GM18861 (cell line): ENCODE measurements around the gene PDSS2.
"Not testable (repeated sequence)": the region's sequence is repeated elsewhere in the genome, so short reads cannot be mapped to it uniquely, and the experiment has no call there.

Experiments used
- ATAC-seq: cut with Tn5 transposase; IDR thresholded peaks from one replicate; pipeline ENCODE4 v1.9.1; 2021; ENCODE audit not compliant: unreplicated experiment

PDSS2 gene

DNA sequence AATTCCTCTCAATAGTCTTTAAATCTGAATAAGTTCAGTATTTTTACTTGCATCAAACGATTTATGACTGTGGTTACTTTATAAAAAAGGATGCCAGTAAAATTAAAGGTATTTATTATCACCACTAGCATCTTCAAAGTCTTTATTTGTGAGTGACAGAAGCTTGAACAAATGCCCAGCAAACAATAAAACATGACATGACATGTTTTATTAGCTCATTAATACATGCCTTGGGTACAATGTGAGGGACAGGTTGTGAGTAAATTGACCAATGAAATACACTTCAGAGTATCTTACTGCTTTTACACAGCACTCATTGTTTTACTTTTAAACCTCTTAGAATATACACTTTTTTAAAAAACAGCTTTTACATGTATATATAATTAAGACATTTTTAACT, 230.6 kb downstream of the PDSS2 start:
- no peak for ATAC-seq

DNA sequence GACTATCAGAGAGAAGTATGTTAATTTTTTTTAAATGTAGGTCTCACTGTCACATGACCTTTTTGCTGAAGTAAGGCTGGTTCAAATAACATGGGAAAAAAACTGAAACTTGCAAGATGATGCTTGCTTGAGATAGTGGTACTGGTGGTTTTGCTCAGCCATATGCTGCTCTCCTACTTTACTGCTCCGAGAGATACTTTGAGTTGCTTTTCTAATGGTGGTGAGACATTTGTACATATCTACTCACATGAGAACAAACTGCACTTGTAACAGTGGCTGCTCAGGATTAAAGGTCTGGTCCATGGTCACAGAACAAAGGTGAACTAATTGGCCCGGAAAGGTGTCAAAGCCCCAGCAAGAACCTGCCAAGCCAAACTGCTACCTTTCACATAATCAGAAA, 237.8 kb downstream of the PDSS2 start:
- no peak for ATAC-seq

DNA sequence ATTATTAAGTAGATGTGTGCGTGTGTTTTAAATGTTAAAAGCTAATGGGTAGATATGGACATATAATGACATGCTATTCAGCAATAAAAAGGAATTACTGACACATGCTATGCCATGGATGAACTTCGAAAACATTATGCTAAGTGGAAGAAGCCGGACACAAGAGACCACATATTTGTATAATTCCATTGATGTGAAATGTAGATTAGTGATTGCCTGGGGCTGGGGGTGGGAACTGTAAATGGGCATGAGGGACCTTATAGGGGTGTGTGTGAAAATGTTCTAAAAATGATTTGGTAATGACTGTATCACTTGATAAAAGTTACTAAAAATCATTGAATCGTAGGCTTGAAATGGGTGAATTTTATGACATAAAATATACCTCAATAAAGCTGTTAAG, 239.5 kb downstream of the PDSS2 start:
- no peak for ATAC-seq

DNA sequence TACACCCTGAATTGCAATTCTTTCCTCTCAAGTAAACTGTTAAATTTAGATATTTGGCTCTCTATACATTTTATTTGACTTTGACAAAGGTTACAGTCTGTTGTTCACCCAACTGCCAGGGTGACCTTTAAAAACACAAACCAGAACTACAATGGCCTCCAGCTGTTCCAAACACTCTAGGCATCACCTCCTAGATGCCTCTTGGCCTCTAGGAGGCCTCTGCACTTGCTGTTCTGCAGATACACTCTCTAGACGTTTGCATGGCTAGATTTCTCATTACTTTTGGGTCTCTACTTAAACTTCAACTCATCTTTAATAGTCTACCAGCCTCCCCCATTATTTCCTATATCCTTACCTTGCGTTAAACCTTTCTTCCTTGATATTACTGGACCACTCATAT, 241.2 kb downstream of the PDSS2 start:
- no peak for ATAC-seq

DNA sequence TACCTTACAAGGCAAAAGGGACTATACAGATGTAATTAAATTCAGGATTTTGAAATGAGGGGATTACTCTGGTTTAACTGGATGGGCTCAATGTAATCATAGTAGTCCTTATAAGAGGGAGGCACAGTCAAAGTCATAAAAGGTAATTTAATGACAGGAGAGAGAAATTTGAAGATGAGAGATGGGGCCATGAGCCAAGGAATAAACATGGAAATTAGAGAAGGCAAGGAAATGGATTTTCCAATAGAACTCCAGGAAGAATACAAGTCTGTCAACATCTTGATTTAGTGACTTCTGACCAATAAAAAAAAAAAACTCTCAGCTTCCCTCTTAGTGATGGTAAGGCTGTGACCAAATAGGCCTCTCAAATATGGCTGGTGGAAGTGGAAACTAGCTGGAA, 242.1 kb downstream of the PDSS2 start:
- ATAC-seq, result no peak

DNA sequence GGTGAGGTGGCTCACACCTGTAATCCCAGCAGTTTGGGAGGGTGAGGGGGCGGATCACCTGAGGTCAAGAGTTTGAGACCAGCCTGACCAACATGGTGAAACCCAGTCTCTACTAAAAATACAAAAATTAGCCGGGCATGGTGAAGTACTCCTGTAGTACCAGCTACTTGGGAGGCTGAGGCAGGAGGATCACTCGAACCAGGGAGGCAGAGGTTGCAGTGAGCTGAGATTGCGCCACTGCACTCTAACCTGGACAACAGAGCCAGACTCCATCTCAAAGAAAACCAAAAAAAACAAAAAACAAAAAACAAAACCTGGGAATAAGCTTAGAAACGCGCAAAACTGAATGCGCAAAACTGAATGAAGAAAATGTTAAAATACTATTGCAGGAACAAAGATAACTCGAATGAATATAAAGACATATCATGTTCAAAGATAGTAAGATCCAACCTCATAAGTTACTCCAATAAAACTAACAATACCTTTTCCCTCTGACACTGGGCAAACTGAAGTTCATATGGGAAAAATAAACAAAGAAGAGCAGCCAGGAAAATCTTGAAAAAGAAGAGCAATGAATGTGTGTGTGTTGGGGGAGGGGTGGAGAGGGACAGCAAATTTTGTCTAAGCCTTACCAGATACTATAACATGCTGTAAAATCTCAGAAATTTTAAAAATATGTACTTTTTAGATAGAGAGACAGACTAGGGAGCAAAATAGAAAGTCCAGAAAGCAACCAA, 243.0 kb downstream of the PDSS2 start:
- no peak for ATAC-seq

DNA sequence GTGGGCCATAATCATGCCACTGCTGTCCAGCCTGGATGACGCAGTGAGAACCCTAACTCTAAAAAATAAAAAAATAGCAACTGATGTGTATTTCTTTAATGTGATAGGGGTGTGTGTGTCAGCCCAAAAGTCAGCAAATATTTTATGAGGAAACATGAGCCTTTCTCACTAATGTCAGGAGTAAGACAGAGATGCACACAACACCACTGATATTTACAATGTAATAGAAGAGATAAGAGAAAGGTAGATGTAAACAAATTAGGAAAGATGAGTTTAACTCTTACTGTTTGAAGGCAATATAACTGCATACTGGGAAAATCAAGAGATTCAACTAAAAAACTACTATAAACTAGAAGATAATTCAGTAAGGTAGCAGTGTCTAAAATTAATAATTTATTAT, 244.0 kb downstream of the PDSS2 start:
- no peak for ATAC-seq

DNA sequence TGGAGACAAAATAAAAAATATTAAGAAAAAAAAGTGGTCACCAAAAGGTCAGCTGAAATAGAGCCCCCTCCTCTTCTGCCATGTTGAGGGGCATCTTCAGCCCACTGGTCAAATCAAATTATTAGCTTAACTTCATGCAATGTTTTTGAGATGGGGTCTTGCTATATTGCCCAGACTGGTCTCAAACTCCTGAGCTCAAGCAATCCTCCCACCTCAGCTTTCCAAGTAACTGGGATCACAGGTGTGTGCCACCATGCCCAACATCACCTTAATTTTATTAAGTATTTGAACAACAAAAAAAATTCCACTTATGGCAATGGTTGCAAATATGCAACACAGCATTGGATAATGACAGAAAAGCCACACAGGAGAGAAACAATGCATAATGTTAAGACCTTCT, 244.7 kb downstream of the PDSS2 start:
- no peak for ATAC-seq

DNA sequence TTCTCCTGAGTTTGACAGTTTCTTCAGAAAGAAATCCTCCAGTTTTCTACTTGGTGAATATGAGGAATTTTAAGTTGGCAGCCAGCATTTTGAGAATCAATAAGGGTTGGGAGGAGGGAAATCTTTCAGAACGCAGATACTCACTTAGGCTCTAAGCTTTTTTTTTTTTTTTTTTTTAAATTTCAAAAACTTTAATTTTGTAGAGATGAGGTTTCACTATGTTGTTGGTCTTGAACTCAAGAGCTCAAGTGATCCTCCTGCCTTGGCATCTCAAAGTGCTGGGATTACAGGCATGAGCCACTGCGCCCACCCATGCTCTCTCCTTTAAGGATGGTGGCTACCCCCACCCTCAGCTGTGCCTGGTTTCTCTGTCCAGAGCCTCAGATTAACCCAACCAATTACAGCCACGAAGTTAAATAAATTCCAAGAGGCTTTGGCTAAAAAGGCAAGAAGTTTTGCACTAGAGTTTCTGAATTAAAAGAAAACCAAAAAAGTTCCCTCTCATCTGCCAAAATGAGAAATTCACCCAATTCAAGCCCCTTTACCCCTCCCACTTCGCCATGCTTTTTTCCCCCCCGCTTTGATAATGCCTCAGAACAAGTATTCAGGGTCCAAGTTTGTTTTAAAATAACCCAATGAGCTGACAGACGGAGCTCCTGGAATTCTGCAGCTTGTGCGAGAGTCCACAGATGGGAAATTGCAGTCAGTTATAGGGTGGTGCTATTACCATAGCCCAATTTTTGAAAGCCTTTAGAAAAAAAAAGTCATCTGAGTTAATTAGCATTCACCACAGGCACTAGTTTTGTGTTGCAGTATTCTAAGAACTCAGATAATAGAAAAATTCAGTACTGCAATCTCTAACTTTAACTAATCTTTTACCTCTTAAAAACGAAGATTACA, 249.7 kb downstream of the PDSS2 start:
- ATAC-seq, result no peak

DNA sequence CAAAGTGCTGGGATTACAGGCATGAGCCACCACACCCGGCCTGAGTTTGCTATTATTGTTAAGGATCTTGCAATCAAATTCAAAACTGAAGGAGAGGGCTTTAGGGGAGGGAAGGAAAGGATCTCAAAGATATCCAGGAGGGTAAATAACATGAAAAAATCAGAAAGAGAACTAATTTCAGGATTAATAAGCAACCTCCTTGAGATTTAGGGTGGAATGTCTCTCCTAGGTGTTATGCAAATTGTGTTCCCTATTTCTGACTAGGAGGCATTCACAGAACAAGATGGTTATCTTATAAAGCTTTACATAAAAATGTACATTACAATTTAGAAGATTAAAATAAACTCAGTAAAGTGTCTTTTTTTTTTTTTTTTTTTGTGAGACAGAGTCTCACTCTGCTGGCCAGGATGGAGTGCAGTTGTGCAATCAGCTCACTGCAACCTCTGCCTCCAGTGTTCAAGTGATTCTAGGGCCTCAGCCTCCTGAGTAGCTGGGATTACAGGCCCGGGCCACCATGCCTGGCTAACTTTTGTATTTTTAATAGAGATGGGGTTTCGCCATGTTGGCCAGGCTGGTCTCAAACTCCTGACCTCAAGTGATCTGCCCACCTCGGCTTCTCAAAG, 252.0 kb downstream of the PDSS2 start:
- ATAC-seq, result no peak

DNA sequence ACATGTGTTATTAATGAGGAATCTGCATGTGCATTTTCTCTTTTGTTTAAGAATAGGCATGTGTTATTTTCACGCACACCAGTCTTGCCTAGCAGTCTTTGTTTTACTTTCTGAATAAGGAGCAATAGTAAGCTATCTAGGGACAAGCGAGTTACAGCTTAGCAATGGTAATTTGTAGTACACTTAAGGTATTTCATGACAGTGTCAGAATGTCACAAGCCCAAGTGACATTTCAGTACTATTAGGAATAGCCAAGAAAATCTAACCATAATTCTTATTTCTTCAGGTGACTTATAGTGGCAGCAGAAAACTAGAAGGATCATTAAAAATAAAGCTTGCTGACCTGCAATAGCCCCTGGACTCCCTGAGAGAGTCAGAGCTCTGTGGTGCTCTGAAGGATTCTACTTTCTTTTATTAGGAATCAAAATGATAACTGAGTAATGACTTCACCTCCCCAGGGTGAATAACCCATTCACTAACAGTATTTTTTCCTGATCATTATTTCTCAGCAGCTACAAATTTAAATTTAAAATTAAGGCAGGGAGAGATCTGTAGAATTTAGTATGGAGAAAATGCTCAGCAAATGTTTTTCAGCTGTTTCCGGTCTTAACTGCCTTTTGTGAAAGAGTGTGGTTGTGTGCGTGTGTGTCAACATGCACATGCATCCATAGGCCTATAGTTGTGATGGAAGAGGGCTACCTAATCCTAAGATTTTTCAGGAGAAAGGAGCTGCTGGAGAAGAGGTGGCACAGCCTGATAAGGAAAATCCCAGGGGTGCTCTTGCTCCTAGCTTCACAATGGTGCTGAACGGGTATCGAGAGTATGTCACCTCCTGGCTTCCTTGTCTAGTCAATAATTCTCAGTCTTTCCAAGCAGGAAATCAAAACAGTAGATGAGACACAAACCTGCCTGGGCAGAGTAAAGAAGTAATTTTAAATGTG, 254.0 kb downstream of the PDSS2 start:
- ATAC-seq, result no peak

DNA sequence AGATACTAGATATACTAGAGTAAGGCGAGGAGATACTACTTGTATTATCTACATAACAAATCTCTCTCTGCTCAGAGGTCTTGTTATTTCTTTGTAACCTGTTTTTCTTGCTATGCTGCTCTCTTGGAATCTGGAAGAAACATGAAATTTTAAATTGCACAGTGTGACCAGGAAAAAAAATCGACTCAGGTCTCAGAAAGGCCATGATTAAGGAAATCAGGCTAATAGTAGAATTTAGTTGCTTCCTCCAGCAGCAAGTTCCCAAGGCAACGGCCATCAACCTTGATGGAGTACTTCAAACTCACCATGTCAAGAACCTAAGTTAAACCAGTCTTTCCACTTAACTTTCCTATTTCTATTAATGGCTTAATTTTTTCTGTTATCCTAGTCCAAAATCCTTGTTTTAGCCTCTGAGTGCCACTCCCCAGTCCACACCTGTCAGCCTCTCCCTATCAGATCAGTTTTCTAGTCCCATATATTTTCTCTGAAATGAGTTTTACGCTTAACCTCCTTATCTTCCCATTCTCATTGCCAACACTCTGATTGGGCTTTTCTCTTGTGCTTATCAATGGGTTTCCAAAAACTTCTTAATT, 256.4 kb downstream of the PDSS2 start:
- no peak for ATAC-seq

DNA sequence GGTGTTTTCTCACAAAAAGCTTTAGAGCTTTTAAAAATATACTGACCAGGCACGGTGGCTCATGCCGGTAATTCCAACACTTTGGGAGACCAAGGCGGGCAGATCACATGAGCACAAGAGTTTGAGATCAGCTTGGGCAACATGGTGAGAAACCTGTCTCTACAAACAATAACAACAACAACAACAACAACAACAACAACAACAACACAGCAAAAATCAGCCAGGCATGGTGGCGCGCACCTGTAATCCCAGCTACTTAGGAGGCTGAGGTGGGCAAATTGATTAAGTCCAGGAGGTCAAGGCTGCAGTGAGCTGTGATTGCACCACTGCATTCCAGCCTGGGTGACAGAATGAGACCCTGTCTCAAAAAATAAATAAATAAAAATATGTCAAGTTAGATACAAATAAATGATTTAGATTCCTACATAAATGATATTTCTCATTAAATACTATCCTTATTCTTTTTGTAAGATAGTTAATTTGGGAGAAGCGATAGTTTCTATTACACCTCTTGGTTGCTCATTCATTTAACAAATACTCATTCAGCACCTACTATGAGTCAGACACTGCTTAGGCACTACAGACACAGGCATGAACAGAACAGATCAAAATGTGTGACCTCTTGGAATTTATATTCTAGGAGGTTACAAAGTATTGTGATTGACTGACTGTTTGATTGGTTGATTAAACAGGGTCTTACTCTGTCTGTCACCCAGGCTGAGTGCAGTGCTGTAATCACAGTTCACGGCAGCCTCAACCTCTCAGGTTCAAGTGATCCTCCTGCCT, 260.5 kb downstream of the PDSS2 start:
- no peak for ATAC-seq

DNA sequence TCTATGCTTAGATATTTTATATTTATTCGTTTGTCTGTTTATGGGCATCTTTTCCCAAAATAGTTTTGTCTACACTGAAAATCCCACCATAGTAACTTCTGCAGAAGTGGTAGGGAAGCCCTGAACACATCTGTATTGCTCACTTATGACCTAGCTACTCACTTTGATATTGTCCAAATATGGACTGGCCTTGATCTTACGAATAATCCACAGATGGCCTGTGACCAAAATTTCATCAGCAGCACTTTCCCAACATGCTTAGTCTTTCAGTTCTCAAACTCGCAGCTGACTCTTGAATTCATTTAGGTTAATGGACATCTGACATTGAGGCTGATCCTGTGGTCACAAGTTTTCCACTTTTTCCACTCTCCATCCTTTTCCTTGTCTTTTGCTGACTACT, 263.2 kb downstream of the PDSS2 start:
- ATAC-seq, result no peak

DNA sequence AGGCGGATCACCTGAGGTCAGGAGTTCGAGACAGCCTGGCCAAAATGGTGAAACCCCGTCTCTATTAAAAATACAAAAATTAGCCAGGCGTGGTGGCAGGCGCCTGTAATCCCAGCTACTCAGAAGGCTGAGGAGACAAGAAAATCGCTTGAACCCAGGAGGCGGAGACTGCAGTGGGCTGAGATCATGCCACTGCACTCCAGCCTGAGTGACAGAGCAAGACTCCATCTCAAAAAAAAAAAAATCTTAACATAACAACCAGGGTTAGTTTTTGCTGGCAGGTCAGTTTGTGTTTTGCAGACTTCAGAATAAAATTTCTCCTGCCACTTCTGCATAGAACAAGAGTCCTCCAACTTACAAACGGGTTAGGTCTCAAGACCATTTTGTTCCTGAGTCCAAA, 264.6 kb downstream of the PDSS2 start:
- not testable (repeated sequence) for ATAC-seq

DNA sequence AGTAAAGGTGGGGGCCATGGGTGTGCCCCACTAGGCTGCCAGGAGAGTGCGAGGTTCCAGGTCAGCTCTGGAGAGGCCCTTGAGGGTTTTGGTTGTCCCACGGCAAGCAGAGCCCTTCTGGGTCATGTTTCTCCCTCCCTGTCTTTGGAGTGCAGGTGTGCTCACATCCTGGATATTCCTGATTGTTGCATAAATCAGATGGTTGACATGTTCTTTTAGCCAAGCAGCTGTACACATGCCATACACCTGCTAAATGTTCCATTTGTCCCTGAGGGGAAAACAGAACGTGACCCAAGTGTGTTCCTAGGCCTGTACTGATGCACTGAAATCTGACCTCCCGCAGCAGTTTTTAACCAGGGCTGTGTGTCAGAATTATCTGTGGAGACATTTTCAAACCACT, 266.5 kb downstream of the PDSS2 start:
- ATAC-seq, result no peak

DNA sequence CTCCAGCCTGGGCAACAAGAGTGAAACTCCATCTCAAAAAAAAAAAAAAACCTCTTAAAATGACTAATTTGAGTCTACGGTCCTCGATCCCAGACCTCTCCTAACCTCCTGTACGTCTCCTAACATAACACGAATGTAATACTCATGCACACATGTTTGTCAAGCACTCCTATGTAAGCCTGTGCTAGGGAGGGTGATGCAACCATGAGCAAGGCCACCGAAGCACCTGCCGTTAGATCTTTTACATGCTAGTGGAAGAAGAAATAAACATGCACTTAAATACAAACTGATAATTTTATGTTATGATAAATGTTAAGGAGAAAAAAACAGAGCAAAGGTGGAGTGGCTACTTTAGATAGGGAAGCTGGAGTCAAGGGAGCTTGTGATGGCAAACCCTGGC, 271.7 kb downstream of the PDSS2 start:
- no peak for ATAC-seq

DNA sequence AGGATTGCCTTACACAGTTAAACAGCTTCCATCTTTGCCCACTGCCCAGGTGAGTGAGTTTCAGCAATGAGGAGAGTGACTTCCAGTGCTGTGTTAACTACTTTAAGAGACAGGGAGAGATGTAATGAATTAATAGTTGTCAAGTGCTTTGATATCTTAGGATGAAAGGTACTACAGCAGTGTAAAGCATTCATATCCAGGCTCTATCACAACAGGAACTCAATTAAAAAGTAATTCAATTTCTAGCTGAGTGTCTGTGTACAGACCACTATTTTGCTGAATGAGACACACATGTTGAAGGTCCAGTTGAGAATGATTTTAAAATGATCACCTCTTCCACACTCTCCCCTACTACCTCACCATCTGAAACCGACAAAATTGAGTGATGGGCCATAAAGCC, 273.3 kb downstream of the PDSS2 start:
- ATAC-seq, result no peak

DNA sequence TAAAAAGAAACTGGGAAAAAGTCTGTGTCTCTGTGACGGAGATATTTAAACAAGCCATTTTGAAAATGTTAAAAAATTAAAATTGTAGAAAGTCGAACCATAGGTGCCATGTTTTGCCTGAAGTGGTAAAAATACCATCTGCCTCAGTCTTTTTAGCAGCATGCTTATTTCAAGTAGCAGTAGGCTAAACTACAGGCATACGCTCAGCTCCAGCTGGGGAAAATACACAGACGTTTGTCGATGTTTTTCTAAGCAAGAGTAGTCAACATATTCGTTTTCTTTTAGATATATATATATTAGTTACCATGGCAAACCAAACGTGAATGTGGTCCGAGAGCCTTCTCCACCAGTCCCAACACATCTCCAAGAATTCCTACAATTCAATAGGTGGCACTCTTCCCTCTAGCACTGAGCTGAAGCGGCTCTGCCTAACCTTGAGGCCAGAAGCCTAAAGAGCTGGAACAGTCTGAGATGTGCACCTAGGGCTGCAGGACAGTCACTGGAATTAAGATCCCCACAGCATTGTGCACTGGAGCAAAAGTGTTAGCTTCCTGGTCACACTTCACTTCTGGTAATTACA, 273.9 kb downstream of the PDSS2 start:
- no peak for ATAC-seq
